Measurements from ENCODE around the gene NTSR1.

DNA sequence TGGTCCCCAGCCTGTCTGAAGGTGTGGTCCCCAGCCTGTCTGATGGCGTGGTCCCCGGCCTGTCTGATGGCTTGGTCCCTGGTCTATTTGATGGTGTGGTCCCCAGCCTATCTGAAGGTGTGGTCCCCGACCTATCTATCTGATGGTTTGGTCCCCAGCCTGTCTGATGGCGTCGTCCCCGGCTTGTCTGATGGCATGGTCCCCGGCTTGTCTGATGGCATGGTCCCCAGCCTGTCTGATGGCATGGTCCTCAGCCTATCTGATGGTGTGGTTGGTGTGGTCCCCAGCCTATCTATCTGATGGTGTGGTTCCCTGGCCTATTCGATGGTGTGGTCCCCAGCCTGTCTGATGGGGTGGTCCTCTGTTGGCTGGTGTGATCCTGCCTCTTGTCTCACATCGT is 69.4 kb downstream of the NTSR1 start:
- TF ChIP-seq, protein P1, sequence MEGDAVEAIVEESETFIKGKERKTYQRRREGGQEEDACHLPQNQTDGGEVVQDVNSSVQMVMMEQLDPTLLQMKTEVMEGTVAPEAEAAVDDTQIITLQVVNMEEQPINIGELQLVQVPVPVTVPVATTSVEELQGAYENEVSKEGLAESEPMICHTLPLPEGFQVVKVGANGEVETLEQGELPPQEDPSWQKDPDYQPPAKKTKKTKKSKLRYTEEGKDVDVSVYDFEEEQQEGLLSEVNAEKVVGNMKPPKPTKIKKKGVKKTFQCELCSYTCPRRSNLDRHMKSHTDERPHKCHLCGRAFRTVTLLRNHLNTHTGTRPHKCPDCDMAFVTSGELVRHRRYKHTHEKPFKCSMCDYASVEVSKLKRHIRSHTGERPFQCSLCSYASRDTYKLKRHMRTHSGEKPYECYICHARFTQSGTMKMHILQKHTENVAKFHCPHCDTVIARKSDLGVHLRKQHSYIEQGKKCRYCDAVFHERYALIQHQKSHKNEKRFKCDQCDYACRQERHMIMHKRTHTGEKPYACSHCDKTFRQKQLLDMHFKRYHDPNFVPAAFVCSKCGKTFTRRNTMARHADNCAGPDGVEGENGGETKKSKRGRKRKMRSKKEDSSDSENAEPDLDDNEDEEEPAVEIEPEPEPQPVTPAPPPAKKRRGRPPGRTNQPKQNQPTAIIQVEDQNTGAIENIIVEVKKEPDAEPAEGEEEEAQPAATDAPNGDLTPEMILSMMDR (conservative IDR thresholded peaks at IDR 0.05): no peak
- no peak for TF ChIP-seq EZH2 (IDR thresholded peaks at IDR 0.05; ENCODE audit: low read depth)

Data from PC-9 (cell line).